SU-DHL-6 (cell line): Measurements from ENCODE around the gene AMDHD2.

Experiments
- H2AFZ ChIP-seq: fragments of 200-600 bp; sonication (generic); 2 replicates; pipeline ENCODE4 v1.6.1; 2014; ENCODE audit warnings: low read depth, mild to moderate bottlenecking, moderate library complexity, mixed read lengths, antibody characterized with exemption, low read length; ENCODE audit not compliant: severe bottlenecking
- H3F3A ChIP-seq: fragments of 200-600 bp; shearing (Covaris generic); 2 replicates; pipeline ENCODE4 v1.6.0; 2016; ENCODE audit warnings: antibody characterized with exemption, mild to moderate bottlenecking; ENCODE audit not compliant: insufficient read depth
- H3K27ac ChIP-seq: fragments of 200-600 bp; sonication (generic); 2 replicates; pipeline ENCODE4 v1.5.1; 2016; ENCODE audit warnings: low read depth, mild to moderate bottlenecking, low read length, moderate library complexity, mixed read lengths
- H3K27me3 ChIP-seq: fragments of 200-600 bp; sonication (generic), shearing (Covaris generic); 2 replicates; pipeline ENCODE4 v1.6.0; 2014; ENCODE audit warnings: mild to moderate bottlenecking, low read length
- H3K36me3 ChIP-seq: fragments of 200-600 bp; sonication (generic); 2 replicates; pipeline ENCODE4 v1.6.1; 2014; ENCODE audit warnings: mild to moderate bottlenecking, low read length, mixed read lengths
- H3K4me2 ChIP-seq: fragments of 300-600, 200-600 bp; shearing (Covaris generic), sonication (generic); 2 replicates; pipeline ENCODE4 v1.6.0; 2014; ENCODE audit warnings: low read length, low read depth, mild to moderate bottlenecking; ENCODE audit not compliant: poor library complexity, severe bottlenecking
- H3K4me3 ChIP-seq: fragments of 200-600 bp; sonication (generic); 2 replicates; pipeline ENCODE4 v1.5.1; 2014; ENCODE audit warnings: antibody characterized with exemption, low read length, mild to moderate bottlenecking, mixed read lengths; ENCODE audit not compliant: insufficient read depth, poor library complexity, severe bottlenecking
- H3K79me2 ChIP-seq: fragments of 200-600 bp; sonication (generic); 2 replicates; pipeline ENCODE4 v1.6.1; 2014; ENCODE audit warnings: mild to moderate bottlenecking, low read length, moderate library complexity; ENCODE audit not compliant: insufficient read depth
- H3K9ac ChIP-seq: fragments of 200-600 bp; sonication (generic); 2 replicates; pipeline ENCODE4 v1.7.0; 2014; ENCODE audit warnings: mild to moderate bottlenecking, low read length
- H3K9me2 ChIP-seq: fragments of 200-600 bp; sonication (generic); replicated peaks from 2 replicates; pipeline ENCODE4 v1.6.1; 2014; ENCODE audit warnings: low read length; ENCODE audit not compliant: insufficient read depth
- H3K9me3 ChIP-seq: fragments of 200-600 bp; sonication (generic); 2 replicates; pipeline ENCODE4 v1.6.1; 2014; ENCODE audit warnings: low read length, mixed read lengths; ENCODE audit not compliant: insufficient read depth
- H4K20me1 ChIP-seq: fragments of 200-600 bp; sonication (generic); 2 replicates; pipeline ENCODE4 v1.6.1; 2014; ENCODE audit warnings: low read depth, mild to moderate bottlenecking, antibody characterized with exemption, low read length, moderate library complexity, mixed read lengths
- EZH2phosphoT487 ChIP-seq: fragments of 200-600 bp; sonication (generic), shearing (Covaris generic); conservative IDR thresholded peaks from 2 replicates; pipeline ENCODE4 v1.6.1; 2018; ENCODE audit warnings: mild to moderate bottlenecking, antibody characterized with exemption, low read length, moderate library complexity, mixed read lengths
- TF ChIP-seq, protein P1 (sequence below): fragments of 200-600 bp; sonication (generic); IDR thresholded peaks from one replicate; pipeline ENCODE4 v1.5.1; 2017; ENCODE audit warnings: antibody characterized with exemption, mild to moderate bottlenecking, low read length, moderate library complexity; ENCODE audit not compliant: insufficient read depth, poor library complexity, severe bottlenecking

Gene AMDHD2

DNA sequence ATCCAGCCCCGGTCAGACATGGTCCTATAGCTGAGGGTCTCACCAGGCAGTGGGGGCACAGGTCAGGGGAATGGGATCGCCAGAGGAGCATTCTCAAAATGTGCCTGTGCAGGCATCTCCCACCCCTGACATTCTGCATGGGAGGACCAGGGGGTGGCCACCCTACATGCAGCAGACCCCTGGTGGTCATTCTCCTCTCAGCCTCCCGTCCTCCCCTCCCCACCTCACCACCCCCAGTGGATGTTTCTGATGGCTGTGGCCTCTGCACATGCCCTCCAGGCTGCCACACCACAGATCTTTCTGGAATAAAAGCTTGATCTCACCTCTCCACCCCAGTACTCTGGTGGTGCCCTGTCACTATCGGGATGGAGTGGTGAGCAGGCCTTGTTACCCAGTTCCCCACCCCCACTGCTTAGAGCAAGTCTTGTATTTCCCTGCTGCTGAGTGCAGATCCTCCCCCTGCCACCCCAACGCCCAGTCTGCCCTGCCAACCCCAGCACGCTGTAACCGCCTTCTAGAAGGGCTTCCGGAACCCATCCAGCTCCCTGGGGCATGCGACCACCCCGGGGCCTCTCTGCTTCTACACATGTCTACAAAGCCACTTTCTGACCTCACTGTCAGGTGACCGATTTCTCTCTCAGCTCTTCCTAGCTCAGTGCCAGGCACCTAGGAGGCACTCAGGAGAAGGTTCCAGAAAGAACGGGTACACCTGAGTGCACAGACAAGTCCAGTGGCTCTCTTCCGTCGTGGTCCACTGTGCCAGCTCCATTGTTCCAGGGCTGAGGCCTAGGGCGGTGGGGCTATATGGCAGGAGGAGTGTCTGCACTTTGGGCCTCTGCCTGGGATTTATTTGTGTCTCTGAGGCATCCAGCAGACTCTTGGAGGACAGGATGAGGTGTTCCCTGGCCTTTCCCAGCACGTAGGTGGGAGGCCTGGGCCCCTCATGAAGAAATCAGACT, 36.0 kb upstream of the AMDHD2 start:
- Histone ChIP-seq H3K36me3 (no peaks in the 10 kb centered on the region), H2AFZ (no peak overlapping the region), H3K9me3 (no peaks in the 10 kb centered on the region), H3K27me3 (no peaks in the 10 kb centered on the region), H3F3A (no peaks in the 10 kb centered on the region), H3K4me3 (no peak overlapping the region), H3K9ac (no peak overlapping the region), H3K4me2 (no peak overlapping the region), H4K20me1 (no peaks in the 10 kb centered on the region), H3K27ac (no peak overlapping the region), H3K9me2 (no peaks in the 10 kb centered on the region), H3K79me2 (no peaks in the 10 kb centered on the region; the same call in 1 of the 2 replicates)
- TF ChIP-seq EZH2phosphoT487, result no peak
- TF ChIP-seq, protein P1, sequence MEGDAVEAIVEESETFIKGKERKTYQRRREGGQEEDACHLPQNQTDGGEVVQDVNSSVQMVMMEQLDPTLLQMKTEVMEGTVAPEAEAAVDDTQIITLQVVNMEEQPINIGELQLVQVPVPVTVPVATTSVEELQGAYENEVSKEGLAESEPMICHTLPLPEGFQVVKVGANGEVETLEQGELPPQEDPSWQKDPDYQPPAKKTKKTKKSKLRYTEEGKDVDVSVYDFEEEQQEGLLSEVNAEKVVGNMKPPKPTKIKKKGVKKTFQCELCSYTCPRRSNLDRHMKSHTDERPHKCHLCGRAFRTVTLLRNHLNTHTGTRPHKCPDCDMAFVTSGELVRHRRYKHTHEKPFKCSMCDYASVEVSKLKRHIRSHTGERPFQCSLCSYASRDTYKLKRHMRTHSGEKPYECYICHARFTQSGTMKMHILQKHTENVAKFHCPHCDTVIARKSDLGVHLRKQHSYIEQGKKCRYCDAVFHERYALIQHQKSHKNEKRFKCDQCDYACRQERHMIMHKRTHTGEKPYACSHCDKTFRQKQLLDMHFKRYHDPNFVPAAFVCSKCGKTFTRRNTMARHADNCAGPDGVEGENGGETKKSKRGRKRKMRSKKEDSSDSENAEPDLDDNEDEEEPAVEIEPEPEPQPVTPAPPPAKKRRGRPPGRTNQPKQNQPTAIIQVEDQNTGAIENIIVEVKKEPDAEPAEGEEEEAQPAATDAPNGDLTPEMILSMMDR, result no peak

DNA sequence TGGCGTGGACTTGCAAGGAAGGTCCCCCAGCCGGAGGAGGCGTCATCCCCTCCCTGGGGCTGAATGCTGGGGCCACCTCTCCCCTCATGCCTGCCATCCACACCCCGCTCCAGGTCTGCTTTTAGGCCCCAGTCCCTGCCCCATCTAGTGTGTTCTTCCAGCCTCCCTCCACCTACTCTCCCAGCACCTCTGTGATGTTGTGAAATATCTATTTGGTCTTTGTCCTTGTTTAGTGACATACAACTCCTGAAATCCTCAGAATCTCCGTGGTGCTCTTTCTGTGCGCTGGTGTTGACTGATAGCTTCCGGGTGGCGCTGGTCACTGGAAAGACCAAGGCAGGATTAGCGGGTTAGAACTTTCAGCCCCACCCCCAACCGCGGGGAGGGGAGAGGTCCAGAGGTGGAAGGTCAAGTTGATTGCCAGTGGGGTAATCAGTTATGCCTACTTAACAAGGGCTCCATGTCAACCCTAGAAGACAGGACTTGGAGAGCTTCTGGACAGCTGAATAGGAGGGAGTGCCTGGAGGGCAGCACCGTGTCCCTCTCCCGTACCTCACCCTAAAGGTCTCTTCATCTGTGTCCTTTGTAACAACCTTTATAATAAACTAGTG, 35.2 kb upstream of the AMDHD2 start:
- Histone ChIP-seq H3K27me3 (no peaks in the 10 kb centered on the region), H3K27ac (no peak overlapping the region), H3K36me3 (no peaks in the 10 kb centered on the region), H3K79me2 (no peaks in the 10 kb centered on the region; the same call in 1 of the 2 replicates), H2AFZ (no peak overlapping the region), H3K9me3 (no peaks in the 10 kb centered on the region), H3K4me2 (no peak overlapping the region), H3K4me3 (no peak overlapping the region), H3K9ac (no peak overlapping the region), H3F3A (no peaks in the 10 kb centered on the region), H3K9me2 (no peaks in the 10 kb centered on the region), H4K20me1 (no peaks in the 10 kb centered on the region)
- TF ChIP-seq EZH2phosphoT487, result no peak
- TF ChIP-seq, protein P1, result no peak

DNA sequence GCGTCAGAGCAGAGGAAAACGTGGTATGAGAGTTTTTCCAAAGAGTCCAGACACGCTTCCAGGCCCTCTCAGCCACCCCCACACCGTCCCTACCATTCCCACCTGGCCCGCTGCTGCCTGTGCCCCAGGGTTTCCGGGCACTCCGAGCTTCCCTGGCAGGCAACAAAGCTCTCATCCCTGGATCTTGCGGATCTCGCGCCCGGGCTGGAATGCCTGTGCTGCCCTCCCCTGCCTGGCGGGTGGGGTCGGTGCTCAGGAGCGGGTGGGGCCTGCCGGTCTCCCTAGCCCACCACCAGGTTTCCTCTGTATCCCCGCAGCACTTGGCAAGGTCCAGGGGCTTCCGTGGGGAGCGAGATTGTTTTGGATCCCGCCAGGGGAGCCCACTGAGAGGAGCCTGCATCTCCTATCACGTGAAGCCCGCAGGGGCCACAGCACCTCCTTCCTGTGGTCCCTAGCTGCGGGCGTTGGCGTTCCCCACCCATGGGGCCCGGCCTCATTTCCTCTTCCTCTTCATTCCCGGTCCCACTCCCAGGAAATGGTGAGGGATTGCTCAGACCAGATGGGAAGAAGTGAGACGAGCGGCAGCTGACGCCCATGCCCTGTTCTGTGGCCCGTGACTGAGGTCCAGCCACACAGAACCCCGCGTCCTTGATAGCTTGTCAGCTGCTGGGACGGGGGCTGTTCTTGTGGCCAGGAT, 34.2 kb upstream of the AMDHD2 start:
- Histone ChIP-seq H3K9ac (no peak overlapping the region), H4K20me1 (no peaks in the 10 kb centered on the region)
- TF ChIP-seq, protein P1, result no peak

More for the DNA sequence above, 34.2 kb upstream of the AMDHD2 start:
- Histone ChIP-seq H2AFZ (no peak overlapping the region), H3F3A (no peaks in the 10 kb centered on the region), H3K27me3 (no peaks in the 10 kb centered on the region), H3K4me3 (no peak overlapping the region), H3K36me3 (no peaks in the 10 kb centered on the region), H3K27ac (no peak overlapping the region), H3K9me2 (no peaks in the 10 kb centered on the region), H3K79me2 (no peaks in the 10 kb centered on the region; the same call in 1 of the 2 replicates), H3K9me3 (no peaks in the 10 kb centered on the region), H3K4me2 (no peak overlapping the region)
